HFF-Myc (cell line): Measurements from ENCODE around the gene FAAP20.
A peak's percentile ranks its signal among the peaks of the same experiment; 100 is the strongest.

ENCODE experiments used
- DNase-seq: peaks from one replicate; pipeline ENCODE4 v3.0.0-alpha.2; 2011; ENCODE audit warnings: low read depth; ENCODE audit errors: extremely low read depth
- H3K4me3 ChIP-seq: replicated peaks from 2 replicates; pipeline ENCODE4 v1.5.1; 2011; ENCODE audit warnings: low read depth, mild to moderate bottlenecking, control low read depth, low read length
- CTCF ChIP-seq: IDR thresholded peaks from 2 replicates; pipeline ENCODE4 v1.5.1; 2012; ENCODE audit warnings: mild to moderate bottlenecking, low read depth, low read length, control low read depth; ENCODE audit errors: missing control alignments

FAAP20 gene

DNA sequence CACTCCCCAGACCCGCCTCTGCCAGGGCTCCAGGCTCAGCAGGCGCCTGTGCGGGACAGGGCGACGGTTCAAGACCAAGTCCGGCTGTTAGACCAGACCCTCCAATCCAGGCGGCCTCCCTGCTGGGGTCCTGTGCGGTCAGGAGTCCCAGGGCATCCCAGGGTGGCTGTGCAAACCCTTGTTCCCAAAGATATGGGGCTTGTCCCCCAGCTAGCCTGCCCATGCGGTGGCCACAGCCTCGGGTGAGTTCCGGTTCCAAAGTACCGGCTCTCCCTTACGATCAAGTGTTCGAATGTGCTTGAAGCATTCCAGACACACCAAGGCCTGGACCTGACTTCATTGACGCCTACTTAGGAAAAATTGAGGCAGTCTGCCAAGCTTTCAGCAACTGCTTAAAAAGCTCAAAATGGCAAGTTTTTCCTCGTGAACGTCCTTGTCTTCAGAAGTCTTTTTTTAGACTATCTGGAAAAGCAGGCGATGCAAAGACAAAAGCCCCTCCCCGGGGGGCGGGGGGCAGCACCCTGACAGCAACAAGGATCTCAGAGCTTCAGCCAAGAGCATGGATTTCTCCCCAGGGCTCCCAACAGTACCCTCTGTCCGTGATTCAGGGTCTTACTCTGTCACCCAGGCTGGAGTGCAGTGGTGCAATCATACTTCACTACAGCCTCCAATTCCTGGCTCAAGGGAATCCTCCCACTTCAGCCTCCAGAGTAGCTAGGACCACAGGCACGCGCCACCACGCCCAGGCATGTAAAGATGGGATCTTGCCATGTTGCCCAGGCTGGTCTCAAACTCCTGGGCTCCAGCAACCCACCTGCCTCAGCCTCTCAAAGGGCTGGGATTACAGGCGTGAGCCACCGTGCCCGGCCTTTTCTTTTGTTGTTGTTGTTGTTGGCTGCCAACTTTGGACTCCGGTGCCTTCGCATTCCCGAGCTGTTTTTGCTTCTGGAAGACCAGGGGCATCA, 2.3 kb downstream of the FAAP20 start:
- no peak for TF ChIP-seq CTCF
- peak overlapping the region; percentile 58 for H3K4me3 ChIP-seq

GRCh38 chr1:2190491-2190976, 4.0 kb downstream of the FAAP20 start:
- no peak for TF ChIP-seq CTCF
- no peak for DNase-seq
- H3K4me3 ChIP-seq, result peak overlapping the region; percentile 42

More for the DNA sequence above, 2.3 kb downstream of the FAAP20 start:
- DNase-seq, result no peak

DNA sequence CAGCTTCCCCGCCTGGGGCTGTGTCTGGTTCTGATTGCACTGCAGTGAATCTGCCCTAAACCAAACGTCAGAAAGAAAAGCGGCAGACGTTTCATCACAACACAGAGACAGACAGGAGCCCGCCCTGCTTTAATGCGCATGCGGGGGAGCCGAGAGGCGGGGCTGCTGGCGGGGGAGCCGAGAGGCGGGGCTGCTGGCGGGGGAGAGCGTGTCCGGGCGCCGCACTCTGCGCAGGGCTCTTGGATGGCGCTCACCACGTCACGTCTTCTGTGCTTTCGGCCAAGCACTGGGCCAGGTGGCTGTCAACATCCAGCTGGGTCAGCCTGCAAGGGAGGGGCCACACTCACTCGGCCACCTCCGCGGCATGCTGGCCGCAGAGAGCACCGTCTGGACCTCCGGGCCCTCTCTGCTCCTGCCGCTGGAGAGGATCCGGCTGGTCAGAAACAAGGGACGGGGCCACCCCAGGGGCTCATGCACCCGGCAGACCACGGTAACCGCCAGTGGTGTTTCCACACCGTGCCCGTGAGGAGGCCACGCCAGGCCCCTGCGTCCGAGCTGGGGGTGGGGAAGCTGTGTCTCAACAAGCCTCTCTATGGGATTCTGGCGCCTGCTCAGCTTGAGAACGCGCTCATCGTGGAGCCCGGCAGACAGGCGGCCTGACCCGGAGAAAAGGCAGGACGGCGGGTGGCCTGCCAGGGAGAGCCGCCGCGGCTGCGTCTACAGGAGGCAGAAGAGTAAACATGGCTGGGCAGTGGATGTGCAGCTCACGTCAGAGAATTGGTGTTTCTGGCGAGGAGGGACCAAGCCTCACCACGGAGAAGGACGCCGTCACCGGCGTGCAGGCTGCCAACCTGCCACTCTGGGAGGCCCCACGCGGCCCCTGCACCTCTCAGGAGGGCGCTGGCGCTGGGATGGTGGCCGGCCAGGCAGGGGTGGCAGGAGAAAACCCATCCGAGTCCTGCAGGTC, 4.8 kb downstream of the FAAP20 start:
- H3K4me3 ChIP-seq, result peak overlapping the region; percentile 42
- DNase-seq, result no peak
- no peak for TF ChIP-seq CTCF

- no peak overlapping the region for H3K4me3 ChIP-seq
- no peak for TF ChIP-seq CTCF
- no peak for DNase-seq
These were observed 6.2 kb downstream of the FAAP20 start for GRCh38 chr1:2188336-2188735.

DNA sequence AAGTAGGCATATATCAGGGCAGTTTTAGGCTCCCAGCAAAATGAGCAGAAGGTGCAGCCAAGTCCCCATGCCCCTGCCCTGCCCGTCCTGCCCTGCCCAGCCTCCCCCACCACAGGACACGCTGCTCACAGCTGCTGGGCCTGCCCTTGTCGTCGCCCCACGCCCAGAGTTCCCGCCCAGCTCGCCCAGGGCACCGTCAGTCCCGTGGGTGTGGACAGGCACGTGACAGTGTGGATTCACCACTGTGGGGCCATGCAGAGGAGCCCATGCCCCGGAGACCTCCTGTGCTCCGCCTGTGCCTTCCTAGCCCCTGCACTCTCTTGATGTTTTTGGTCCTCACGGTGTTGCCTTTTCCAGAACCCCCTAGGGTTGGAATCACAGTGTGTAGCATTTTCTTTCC, 7.0 kb downstream of the FAAP20 start:
- no peak overlapping the region for H3K4me3 ChIP-seq
- TF ChIP-seq CTCF, result no peak
- no peak for DNase-seq

GRCh38 chr1:2186901-2187300, 7.7 kb downstream of the FAAP20 start:
- DNase-seq, result no peak
- no peak overlapping the region for H3K4me3 ChIP-seq
- no peak for TF ChIP-seq CTCF
